ENCODE measurements around the gene MYRIP.
"Not testable (repeated sequence)": the region's sequence is repeated elsewhere in the genome, so short reads cannot be mapped to it uniquely, and the experiment has no call there.

The MYRIP gene

GRCh38 chr3:40129981-40130380 lies 320.6 kb downstream of the MYRIP start:
- no peak for DNase-seq (ENCODE audit: low read depth)

GRCh38 chr3:40130721-40131120 lies 321.3 kb downstream of the MYRIP start:
- no peak for DNase-seq (ENCODE audit: low read depth)

- not testable (repeated sequence) for DNase-seq (ENCODE audit: low read depth)
These were observed 324.6 kb downstream of the MYRIP start for GRCh38 chr3:40133886-40134575.

- DNase-seq (ENCODE audit: low read depth), result peak; percentile 25
These were observed 328.3 kb downstream of the MYRIP start for GRCh38 chr3:40137591-40138295.

GRCh38 chr3:40143283-40144090 lies 334.1 kb downstream of the MYRIP start:
- DNase-seq (ENCODE audit: low read depth), result no peak

GRCh38 chr3:40148827-40149226 lies 339.4 kb downstream of the MYRIP start:
- DNase-seq (ENCODE audit: low read depth), result no peak

GRCh38 chr3:40152482-40153133 lies 343.2 kb downstream of the MYRIP start:
- no peak for DNase-seq (ENCODE audit: low read depth)

- DNase-seq (ENCODE audit: low read depth), result no peak
These were observed 351.5 kb downstream of the MYRIP start for GRCh38 chr3:40160933-40161332.

- no peak for DNase-seq (ENCODE audit: low read depth)
These were observed 353.2 kb downstream of the MYRIP start for GRCh38 chr3:40162616-40163015.

- no peak for DNase-seq (ENCODE audit: low read depth)
These were observed 357.6 kb downstream of the MYRIP start for GRCh38 chr3:40166997-40167396.

- DNase-seq (ENCODE audit: low read depth), result no peak
These were observed 358.5 kb downstream of the MYRIP start for GRCh38 chr3:40167958-40168357.

- DNase-seq (ENCODE audit: low read depth), result no peak
These were observed 360.6 kb downstream of the MYRIP start for GRCh38 chr3:40169983-40170382.

GRCh38 chr3:40170395-40170794 lies 361.0 kb downstream of the MYRIP start:
- no peak for DNase-seq (ENCODE audit: low read depth)

GRCh38 chr3:40172560-40172959 lies 363.2 kb downstream of the MYRIP start:
- no peak for DNase-seq (ENCODE audit: low read depth)

GRCh38 chr3:40173227-40173721 lies 363.9 kb downstream of the MYRIP start:
- peak; percentile 3 for DNase-seq (ENCODE audit: low read depth)

GRCh38 chr3:40178012-40178594 lies 368.7 kb downstream of the MYRIP start:
- no peak for DNase-seq (ENCODE audit: low read depth)

- DNase-seq (ENCODE audit: low read depth), result peak; percentile 55
These were observed 369.6 kb downstream of the MYRIP start for GRCh38 chr3:40179016-40179415.

GRCh38 chr3:40181182-40181581 lies 371.8 kb downstream of the MYRIP start:
- no peak for DNase-seq (ENCODE audit: low read depth)

GRCh38 chr3:40185029-40185695 lies 375.8 kb downstream of the MYRIP start:
- DNase-seq (ENCODE audit: low read depth), result no peak

- no peak for DNase-seq (ENCODE audit: low read depth)
These were observed 377.1 kb downstream of the MYRIP start for GRCh38 chr3:40186508-40186907.

- DNase-seq (ENCODE audit: low read depth), result no peak
These were observed 378.5 kb downstream of the MYRIP start for GRCh38 chr3:40187945-40188344.
